Measurements from ENCODE around the gene EMC7.

EMC7 gene

GRCh38 chr15:34111488-34111887 is 9.8 kb upstream of the EMC7 start:
- peaks cover under 1% of the 10 kb centered on the region for H3K9me3 Mint-ChIP-seq
- H3K4me3 Mint-ChIP-seq: no peak overlapping the region
- no peaks in the 10 kb centered on the region for H3K4me1 Mint-ChIP-seq (ENCODE audit: low read depth)
- peaks cover under 1% of the 10 kb centered on the region for H3K27me3 Mint-ChIP-seq
- H3K36me3 Mint-ChIP-seq (ENCODE audit: low read depth): no peaks in the 10 kb centered on the region
- H3K27ac Mint-ChIP-seq: no peak overlapping the region

DNA sequence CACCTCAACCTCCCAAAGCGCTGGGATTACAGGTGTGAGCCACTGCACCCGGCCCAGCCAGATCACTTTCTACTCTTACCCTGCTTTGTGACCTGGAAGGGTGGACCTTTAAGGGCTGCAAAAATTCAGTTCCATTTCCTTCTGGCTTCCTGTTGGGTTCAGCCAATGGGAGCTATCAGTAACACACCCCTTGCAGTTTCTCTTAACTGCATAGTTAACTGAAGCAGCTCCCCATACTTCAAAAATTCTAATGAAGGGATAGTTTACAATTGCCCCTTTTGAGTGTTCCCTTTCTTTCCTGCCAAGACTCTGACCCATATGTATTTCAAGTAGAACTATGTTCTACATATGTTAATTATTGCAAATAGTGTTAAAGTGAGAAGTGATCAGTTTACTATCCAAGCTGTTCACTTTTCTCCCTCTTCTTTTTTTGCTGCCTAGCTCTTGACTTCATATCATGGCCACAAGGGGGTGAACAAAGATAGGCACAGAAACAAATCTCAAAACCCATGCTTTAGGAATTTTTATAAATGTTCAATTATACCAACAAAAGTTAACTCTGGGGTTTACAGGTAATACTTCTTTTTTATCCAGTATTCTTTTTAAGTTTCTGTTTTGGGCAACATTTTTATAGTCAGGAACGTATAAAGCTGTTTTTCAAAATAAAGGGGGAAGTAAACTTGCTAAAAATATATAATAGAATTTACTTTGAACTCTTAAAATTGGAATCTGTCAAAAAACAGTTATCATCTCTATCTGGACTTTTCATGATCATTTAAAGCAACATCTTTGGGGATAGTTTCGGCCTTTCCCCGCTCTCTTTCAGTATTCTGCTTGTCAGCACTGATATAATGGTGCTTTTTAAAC is 8.4 kb upstream of the EMC7 start:
- no peak overlapping the region for H3K4me3 Mint-ChIP-seq
- no peaks in the 10 kb centered on the region for H3K27me3 Mint-ChIP-seq
- peaks cover 5% of the 10 kb centered on the region for H3K9me3 Mint-ChIP-seq
- H3K4me1 Mint-ChIP-seq (ENCODE audit: low read depth): no peaks in the 10 kb centered on the region
- H3K27ac Mint-ChIP-seq: no peak overlapping the region
- peaks cover 2% of the 10 kb centered on the region for H3K36me3 Mint-ChIP-seq (ENCODE audit: low read depth)

DNA sequence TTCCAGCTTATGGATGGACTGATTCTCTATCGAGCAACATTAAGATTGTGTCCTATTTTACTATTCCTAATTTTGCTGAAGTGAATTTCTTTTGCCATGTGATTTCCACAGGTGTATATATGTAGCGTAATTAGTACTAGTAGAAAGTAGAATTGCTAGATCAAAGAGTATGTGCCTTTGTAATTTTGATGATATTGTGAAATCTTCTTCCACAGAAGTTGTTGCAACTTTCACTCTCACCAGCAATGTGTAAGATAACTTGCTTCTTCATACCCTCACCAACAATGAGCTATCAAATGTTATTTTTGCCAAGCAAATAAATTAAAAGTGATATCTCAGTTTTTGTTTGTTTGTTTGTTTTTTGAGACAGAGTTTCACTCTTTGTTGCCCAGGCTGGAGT is 5.7 kb upstream of the EMC7 start:
- Mint-ChIP-seq H3K27me3 (no peaks in the 10 kb centered on the region), H3K36me3 (ENCODE audit: low read depth) (peaks cover 24% of the 10 kb centered on the region), H3K4me1 (ENCODE audit: low read depth) (peaks cover 13% of the 10 kb centered on the region), H3K27ac (no peak overlapping the region), H3K4me3 (no peak overlapping the region), H3K9me3 (peaks cover 22% of the 10 kb centered on the region)

- peaks cover 27% of the 10 kb centered on the region for H3K36me3 Mint-ChIP-seq (ENCODE audit: low read depth)
- H3K9me3 Mint-ChIP-seq: peaks cover 22% of the 10 kb centered on the region
- H3K27ac Mint-ChIP-seq: no peak overlapping the region
- H3K4me3 Mint-ChIP-seq: no peak overlapping the region
- H3K27me3 Mint-ChIP-seq: no peaks in the 10 kb centered on the region
- H3K4me1 Mint-ChIP-seq (ENCODE audit: low read depth): peaks cover 21% of the 10 kb centered on the region
Measured at GRCh38 chr15:34106423-34106822, 4.8 kb upstream of the EMC7 start.

DNA sequence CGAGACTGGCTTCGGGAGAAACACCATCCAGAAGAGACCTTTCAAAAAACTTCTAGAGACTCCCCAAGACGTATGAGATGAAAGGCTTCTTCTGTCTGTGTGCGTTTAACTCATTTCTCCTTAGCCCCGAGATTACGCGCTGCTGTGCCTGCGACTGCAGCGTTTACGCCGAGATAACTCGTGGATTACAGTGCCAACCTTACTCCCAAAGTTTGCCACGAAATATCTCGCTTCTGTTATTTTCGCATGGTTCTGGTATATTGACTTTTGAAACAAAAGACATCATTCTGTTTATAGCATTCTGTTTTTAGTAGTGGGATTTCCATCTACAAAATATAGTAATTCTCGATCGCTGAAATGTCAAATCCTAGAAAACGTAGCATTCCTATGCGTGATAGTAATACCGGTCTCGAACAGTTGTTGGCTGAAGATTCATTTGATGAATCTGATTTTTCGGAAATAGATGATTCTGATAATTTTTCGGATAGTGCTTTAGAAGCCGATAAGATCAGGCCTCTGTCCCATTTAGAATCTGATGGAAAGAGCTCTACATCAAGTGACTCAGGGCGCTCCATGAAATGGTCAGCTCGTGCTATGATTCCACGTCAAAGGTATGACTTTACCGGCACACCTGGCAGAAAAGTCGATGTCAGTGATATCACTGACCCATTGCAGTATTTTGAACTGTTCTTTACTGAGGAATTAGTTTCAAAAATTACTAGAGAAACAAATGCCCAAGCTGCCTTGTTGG is 688 bp upstream of the EMC7 start:
- H3K36me3 Mint-ChIP-seq (ENCODE audit: low read depth): peaks cover 27% of the 10 kb centered on the region
- H3K4me3 Mint-ChIP-seq: peak overlapping the region; percentile 100
- peak overlapping the region; percentile 99 for H3K27ac Mint-ChIP-seq
- peaks cover 48% of the 10 kb centered on the region for H3K4me1 Mint-ChIP-seq (ENCODE audit: low read depth)
- peaks cover 22% of the 10 kb centered on the region for H3K9me3 Mint-ChIP-seq
- H3K27me3 Mint-ChIP-seq: no peaks in the 10 kb centered on the region

DNA sequence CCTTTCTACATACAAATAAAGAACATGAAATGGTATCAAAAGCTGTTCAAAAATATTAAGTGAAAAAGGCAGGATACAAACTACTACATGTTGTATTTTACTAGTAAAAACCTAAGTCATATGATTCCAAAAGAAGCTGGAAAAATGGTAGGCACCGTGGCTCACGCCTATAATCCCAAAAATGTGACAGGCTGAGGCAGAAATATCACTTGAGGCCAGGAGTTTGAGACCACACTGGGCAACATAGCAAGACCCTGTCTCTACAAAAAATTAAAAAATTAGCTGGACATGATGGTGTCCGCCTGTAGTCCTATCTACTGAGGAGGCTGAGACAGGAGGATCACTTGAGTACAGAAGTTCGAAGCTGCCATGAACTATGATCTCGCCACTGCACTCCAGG is 1.7 kb downstream of the EMC7 start:
- Mint-ChIP-seq H3K27me3 (no peaks in the 10 kb centered on the region), H3K36me3 (ENCODE audit: low read depth) (peaks cover 33% of the 10 kb centered on the region), H3K27ac (no peak overlapping the region), H3K9me3 (peaks cover 16% of the 10 kb centered on the region), H3K4me3 (peak overlapping the region; percentile 100), H3K4me1 (ENCODE audit: low read depth) (peaks cover 50% of the 10 kb centered on the region)

DNA sequence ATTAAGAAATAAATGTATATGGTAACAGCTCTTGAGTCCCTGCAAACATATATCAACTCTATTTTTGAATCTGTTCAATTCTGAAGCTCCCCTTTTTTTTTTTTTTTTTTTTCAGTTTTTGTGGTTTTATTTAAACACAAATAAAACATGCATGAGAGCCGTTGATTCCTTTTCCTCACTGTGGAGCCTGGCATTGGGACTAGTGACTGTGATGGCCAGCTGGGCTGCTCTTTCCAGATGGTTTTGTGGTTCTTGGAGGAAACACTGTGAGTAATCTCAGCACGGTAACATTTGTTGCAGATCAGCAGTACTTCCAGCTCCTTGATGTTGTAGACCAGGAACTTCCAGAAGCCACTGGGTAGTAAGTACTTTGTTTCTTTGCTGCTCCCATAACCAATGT is 15.9 kb downstream of the EMC7 start:
- H3K9me3 Mint-ChIP-seq: no peaks in the 10 kb centered on the region
- no peaks in the 10 kb centered on the region for H3K4me1 Mint-ChIP-seq (ENCODE audit: low read depth)
- peaks cover 32% of the 10 kb centered on the region for H3K36me3 Mint-ChIP-seq (ENCODE audit: low read depth)
- no peaks in the 10 kb centered on the region for H3K27me3 Mint-ChIP-seq
- no peak overlapping the region for H3K4me3 Mint-ChIP-seq
- H3K27ac Mint-ChIP-seq: no peak overlapping the region

DNA sequence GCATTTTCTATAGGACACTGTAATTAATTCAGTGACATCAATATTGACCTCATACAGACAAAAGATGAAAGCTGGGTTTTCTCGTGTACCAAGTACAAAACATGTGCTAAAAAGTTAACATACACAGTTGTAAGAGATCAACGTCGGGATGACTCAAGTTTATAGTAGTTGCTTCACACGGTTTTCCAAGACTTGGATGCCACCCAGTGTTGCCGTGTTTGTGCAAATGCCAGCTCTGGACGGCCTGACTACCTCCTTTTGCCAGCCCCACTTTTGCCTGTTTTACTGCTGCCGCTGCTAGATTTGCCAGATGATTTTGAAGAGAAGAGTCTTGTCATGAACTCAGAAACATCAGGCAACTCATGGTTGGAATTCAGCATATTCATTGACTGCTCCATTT is 17.6 kb downstream of the EMC7 start:
- Mint-ChIP-seq H3K27me3 (no peaks in the 10 kb centered on the region), H3K27ac (no peak overlapping the region), H3K4me3 (no peak overlapping the region), H3K4me1 (ENCODE audit: low read depth) (no peaks in the 10 kb centered on the region), H3K9me3 (no peaks in the 10 kb centered on the region), H3K36me3 (ENCODE audit: low read depth) (peaks cover 28% of the 10 kb centered on the region)

DNA sequence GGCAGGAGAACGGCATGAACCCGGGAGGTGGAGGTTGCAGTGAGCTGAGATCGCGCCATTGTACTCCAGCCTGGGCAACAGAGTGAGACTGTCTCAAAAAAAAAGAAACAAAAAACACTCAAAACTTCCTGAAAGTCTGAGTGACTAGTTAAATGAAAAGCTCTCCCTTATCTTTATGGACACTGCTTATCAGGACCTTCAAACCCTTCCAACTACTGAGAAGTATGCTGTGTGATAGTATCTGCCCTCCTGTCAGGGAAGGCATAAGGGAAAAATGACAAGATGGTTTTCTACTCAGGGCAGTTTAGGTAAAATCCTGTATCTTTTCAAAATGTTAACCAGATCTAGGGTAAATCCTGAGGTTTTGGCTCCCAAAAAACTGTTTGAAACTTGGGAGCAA is 21.8 kb downstream of the EMC7 start:
- Mint-ChIP-seq H3K9me3 (no peaks in the 10 kb centered on the region), H3K27ac (no peak overlapping the region), H3K27me3 (no peaks in the 10 kb centered on the region), H3K4me1 (ENCODE audit: low read depth) (no peaks in the 10 kb centered on the region), H3K36me3 (ENCODE audit: low read depth) (peaks cover 11% of the 10 kb centered on the region), H3K4me3 (no peak overlapping the region)

- Mint-ChIP-seq H3K36me3 (ENCODE audit: low read depth) (peaks cover 10% of the 10 kb centered on the region), H3K4me3 (no peak overlapping the region), H3K27ac (no peak overlapping the region), H3K4me1 (ENCODE audit: low read depth) (no peaks in the 10 kb centered on the region), H3K27me3 (no peaks in the 10 kb centered on the region), H3K9me3 (no peaks in the 10 kb centered on the region)
Measured at GRCh38 chr15:34078900-34079299, 22.8 kb downstream of the EMC7 start.

DNA sequence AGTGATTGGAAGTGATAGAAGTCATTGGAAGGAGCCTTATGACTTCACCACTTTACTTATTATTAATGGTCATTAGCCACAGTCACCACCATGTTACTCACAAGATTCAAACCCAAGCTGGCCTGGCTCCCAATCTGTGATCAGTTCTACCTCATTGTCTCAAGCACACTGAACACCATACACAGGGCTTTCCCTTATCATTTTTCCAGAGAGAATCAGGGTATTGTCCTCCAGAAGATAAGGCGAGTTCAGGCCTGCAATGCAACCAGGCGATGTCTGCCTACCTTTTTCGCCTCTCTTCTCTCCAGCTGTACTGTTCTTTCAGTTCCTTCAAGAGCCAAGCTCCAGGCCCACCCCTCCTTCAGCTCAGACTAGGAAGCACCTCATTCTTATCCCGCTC is 24.9 kb downstream of the EMC7 start:
- no peak overlapping the region for H3K27ac Mint-ChIP-seq
- no peaks in the 10 kb centered on the region for H3K4me1 Mint-ChIP-seq (ENCODE audit: low read depth)
- no peak overlapping the region for H3K4me3 Mint-ChIP-seq
- no peaks in the 10 kb centered on the region for H3K9me3 Mint-ChIP-seq
- H3K36me3 Mint-ChIP-seq (ENCODE audit: low read depth): peaks cover 4% of the 10 kb centered on the region
- no peaks in the 10 kb centered on the region for H3K27me3 Mint-ChIP-seq

- peaks cover 4% of the 10 kb centered on the region for H3K36me3 Mint-ChIP-seq (ENCODE audit: low read depth)
- H3K9me3 Mint-ChIP-seq: no peaks in the 10 kb centered on the region
- H3K4me3 Mint-ChIP-seq: no peak overlapping the region
- H3K4me1 Mint-ChIP-seq (ENCODE audit: low read depth): no peaks in the 10 kb centered on the region
- no peaks in the 10 kb centered on the region for H3K27me3 Mint-ChIP-seq
- no peak overlapping the region for H3K27ac Mint-ChIP-seq
Measured at GRCh38 chr15:34070003-34070402, 31.7 kb downstream of the EMC7 start.

- no peaks in the 10 kb centered on the region for H3K4me1 Mint-ChIP-seq (ENCODE audit: low read depth)
- no peak overlapping the region for H3K27ac Mint-ChIP-seq
- no peaks in the 10 kb centered on the region for H3K36me3 Mint-ChIP-seq (ENCODE audit: low read depth)
- no peaks in the 10 kb centered on the region for H3K27me3 Mint-ChIP-seq
- H3K4me3 Mint-ChIP-seq: no peak overlapping the region
- no peaks in the 10 kb centered on the region for H3K9me3 Mint-ChIP-seq
Measured at GRCh38 chr15:34065941-34066340, 35.7 kb downstream of the EMC7 start.

DNA sequence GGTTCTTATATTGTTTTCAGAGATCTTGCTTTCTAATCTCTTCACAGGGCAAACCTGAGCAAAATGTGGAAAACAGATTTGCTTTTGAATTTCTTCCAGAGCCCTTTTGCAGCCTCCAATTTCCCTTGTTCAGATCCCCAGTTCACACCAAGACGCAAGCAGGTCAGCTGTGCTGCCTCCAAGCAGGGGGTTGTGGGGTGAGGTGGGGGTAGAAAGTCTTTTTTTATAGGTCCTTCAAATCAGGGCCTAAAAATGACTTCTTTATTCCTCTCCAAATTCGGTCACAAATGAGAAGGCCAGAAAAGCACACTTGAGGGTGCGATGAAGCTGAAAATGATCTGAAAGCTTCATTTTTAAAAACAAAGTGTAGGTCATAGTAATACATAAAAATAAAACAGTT is 36.4 kb downstream of the EMC7 start:
- H3K4me3 Mint-ChIP-seq: no peak overlapping the region
- H3K36me3 Mint-ChIP-seq (ENCODE audit: low read depth): no peaks in the 10 kb centered on the region
- no peak overlapping the region for H3K27ac Mint-ChIP-seq
- H3K9me3 Mint-ChIP-seq: no peaks in the 10 kb centered on the region
- no peaks in the 10 kb centered on the region for H3K27me3 Mint-ChIP-seq
- no peaks in the 10 kb centered on the region for H3K4me1 Mint-ChIP-seq (ENCODE audit: low read depth)

DNA sequence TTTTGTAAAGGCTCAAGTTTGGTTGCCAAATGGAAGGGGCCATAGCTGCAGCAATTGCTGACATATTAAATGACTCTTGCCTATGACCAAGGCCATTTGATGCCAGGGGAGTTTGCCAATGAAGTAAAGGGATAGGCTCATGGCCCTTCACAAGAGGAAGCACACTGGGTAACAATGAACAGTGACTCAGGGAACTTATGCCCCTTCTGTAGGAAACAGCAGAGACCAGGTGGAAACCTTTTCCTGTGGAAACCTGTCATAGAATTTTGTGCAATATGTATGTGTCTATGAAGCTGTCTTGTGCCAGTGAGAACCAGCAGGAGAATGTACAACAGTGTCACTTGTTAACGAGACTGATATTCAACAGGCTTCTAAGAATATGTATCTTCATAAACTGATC is 37.2 kb downstream of the EMC7 start:
- Mint-ChIP-seq H3K4me1 (ENCODE audit: low read depth) (no peaks in the 10 kb centered on the region), H3K27ac (no peak overlapping the region), H3K27me3 (no peaks in the 10 kb centered on the region), H3K9me3 (no peaks in the 10 kb centered on the region), H3K36me3 (ENCODE audit: low read depth) (no peaks in the 10 kb centered on the region), H3K4me3 (no peak overlapping the region)
